Left renal cortex interstitium (tissue), 4 donors: ENCODE data around the gene SHROOM3. TPM values are rescaled to one million over a fixed set of nuclear protein-coding genes. Genes with fewer than 3 reads are reported as not detected.
A peak's percentile ranks its signal among the peaks of the same experiment; 100 is the strongest.

Experiments used
- DNase-seq, 4 donors: peaks; one replicate each; pipeline ENCODE4 v3.0.0-alpha.2; 2013; ENCODE audit warnings: low read depth in 4 of 4, low spot score in 2 of 4, missing footprints in 1 of 4
- polyA plus RNA-seq, 4 donors: library from polyadenylated mRNA; unstranded; fragments of 120-200 nt; gene quantifications; one replicate each; pipeline ENCODE4 v1.2.1, GENCODE V29; 2013; ENCODE audit not compliant: insufficient read length in 4 of 4

Gene SHROOM3
- polyA plus RNA-seq, 4 donors = 31.8 to 45.9 (median 37.8) TPM

- no peak for DNase-seq
Observed at GRCh38 chr4:76795243-76795642, 360.2 kb downstream of the SHROOM3 start.

DNA sequence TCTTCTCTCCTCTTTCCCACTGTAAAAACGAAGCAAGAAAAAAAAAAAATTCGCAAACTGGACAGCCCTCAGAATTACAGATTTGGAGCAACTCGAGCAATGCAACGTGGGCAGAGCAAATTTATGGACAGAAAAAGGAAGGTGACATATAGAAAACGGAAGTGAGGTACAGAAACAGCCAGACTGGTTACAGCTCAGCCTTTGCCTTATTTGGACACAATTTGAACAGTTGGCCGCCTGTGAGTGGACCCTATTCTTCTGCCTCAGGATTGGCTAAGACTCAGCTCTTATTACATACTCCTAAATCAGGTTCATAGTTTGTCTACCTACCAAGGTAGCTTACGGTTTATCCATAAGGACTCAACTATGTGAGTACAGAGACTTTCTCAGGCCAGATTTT lies 364.1 kb downstream of the SHROOM3 start:
- DNase-seq = no peak

GRCh38 chr4:76799718-76800117 lies 364.7 kb downstream of the SHROOM3 start:
- no peak for DNase-seq

DNA sequence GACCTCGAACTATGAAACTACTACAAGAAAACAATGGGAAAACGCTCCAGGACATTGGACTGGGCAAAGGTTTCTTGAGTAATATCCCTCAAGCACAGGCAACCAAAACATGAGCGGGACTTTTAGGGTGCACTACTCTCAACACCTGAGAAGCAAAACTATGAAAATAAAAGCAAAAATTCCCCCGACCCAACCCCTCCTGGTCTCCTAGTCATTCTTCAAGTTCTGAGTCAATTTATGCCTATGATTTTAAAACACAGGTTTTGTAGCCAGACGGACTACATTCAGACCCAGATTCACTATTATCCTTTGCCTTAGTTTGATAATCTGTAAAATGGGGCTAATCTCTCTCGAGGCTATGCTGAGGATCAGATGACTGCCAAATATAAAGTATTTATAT lies 365.9 kb downstream of the SHROOM3 start:
- DNase-seq = no peak

GRCh38 chr4:76801621-76802235 lies 366.7 kb downstream of the SHROOM3 start:
- DNase-seq = no peak

DNA sequence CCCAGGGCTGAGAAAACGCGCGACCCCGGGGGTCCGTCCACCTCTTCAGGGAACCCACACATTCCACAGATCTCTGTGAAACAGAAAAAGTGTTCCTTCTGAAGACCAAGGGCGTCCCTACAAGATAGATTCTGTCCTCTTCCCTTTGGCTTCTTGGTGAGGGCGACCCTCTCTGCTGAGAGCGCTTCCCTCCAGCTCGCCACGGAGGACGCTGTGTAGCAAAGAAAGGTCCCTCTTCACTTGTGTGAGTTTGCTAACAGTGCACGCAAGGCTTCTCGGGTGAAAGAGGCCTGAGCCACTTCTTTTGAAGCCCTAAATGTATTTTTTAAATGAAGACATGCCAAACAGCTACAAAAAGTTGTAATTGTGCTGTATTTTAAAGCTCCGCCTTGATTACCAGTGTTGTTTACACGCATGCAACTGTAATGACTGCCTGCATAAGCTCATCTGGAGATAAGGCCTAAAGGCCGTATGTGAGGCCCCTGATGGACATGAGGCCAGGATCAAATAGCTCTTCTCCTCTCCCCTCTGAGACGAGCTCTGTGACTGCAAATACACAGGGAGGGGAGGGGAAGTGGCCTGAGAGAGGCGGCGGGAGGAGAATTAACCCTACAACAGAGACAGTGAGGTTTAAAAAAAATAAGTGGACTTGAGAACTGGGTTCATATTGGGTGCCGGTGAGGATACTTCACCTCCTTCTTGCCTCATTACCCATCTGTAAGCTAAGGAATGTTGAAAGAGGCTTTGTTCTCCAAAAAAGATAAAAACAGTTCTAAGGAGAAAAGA lies 367.4 kb downstream of the SHROOM3 start:
- peak in 2 of 4 donors; percentile 37 to 50 for DNase-seq

- no peak for DNase-seq
Observed at GRCh38 chr4:76803522-76803921, 368.5 kb downstream of the SHROOM3 start.

DNA sequence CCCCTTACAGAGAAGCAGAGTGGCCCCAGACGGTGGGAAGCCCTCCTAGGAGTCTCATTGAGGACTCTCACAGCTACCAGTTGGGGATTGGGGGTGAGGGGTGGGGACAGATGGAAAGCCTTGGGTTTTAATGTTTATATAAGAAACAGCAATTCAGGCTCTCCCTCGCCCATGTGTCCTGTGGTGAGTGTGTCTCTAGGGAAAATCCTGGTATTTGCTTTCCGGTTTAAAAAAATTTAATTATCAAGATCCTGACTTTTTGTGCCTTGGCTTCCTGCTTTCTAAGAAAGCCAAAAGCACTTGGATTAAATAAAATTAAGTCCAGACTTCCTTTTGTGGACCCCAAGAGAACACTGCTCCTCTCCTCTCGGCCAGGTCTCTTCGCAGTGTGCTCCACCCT lies 369.1 kb downstream of the SHROOM3 start:
- DNase-seq = no peak

DNA sequence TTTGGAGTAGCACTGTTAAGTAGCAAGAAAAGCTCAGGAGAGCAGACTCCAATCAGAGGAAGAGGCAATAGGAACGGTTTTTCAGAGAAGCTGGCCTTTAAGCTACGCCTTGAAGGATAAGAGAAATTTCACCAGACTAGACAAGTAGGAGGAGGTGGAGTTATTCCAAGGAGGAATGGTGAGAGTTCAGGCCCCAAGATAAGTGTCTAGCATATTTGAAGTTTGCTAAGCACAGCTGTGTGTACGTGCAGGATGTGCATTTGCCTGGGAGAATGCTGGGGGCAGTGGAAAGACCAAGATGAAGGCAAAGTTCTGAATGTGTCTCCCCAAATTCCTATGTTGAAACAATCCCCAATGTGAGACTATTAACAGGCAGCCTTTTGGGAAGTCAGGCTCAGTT lies 371.3 kb downstream of the SHROOM3 start:
- no peak for DNase-seq

DNA sequence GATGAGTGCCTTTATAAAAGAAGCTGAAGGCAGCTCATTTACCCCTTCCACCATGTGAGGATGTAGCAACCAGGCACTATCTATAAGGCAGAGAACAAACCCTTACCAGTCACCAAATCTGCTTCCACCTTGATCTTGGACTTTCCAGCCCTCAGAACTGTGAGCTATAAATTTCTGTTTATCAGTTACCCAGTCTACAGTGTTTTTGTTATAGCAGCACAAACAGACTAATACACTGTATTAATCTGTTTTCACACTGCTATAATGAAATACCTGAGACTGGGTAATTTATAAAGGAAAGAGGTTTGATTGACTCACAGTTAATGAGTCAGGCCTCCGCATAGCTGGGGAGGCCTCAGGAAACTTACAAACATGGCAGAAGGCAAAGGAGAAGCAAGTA lies 371.7 kb downstream of the SHROOM3 start:
- DNase-seq = no peak

DNA sequence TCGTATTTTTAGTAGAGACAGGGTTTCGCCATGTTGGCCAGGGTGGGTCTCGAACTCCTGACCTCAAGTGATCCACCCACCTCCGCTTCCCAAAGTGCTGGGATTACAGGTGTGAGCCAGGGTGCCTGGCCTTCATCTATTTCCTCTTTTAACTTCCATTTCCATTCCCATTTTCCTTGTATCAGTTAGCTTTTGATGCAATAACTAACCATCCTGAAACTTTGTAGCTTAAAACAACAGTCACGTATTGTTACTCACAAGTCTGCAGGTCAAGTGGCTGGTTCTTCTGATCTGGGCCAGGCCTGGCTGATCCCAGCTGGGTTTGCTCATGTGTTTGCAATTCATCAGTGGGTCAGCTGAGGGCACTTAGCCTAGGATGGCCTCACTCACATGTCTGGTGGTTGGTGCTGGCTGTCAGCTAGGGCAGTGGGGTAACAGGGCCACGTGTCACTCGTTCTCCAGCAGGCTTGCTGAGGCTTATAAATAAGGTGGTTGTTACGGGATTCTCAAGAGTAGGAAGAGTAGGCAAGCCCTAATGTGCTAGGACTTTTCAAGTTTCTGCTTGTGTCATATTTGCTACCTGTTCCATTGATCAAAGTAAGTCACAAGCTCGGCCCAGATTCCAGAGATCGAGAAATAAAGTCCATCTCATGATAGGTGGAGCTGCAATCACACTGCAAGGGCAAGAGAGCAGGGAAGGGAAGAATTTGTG lies 374.7 kb downstream of the SHROOM3 start:
- DNase-seq = no peak

DNA sequence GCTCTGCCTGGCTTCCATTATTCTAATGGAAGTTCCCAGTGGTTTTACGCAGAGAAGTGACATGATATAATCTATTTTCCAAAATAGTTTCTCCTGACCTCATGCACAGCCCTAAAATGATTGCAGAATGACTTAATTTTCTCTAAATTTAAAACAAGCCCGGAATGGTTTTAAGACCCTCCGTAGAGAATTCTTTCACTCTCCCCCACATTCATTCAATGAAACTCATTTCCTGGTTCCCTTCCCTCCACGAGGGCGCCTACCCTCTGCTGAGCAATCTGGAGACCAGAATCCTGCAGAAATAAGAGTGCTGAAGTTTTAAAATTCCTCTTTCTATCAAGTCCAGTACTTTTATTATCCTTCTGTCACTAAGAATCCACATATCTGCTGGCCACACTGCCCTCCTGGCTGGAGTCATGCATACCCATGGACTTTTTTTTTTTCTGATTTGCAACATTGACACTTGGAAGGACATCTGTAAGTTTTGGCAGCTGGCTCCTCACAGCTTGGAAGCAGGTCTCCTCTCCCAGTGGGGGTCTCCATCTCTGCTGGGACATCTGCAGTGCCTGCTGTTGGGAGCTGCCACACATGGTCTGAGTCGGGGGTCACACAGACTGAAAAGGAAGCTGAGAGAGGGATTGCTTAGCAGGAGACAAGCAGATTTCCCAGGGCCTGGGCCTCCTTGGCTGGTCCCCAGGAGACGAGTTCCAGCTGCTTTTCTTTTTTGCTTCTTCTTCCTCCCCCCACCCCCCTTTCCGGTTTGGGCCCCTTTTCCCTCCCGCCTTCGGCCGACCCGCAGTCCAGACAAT lies 376.8 kb downstream of the SHROOM3 start:
- peak in 1 of 4 donors; percentile 74 for DNase-seq

DNA sequence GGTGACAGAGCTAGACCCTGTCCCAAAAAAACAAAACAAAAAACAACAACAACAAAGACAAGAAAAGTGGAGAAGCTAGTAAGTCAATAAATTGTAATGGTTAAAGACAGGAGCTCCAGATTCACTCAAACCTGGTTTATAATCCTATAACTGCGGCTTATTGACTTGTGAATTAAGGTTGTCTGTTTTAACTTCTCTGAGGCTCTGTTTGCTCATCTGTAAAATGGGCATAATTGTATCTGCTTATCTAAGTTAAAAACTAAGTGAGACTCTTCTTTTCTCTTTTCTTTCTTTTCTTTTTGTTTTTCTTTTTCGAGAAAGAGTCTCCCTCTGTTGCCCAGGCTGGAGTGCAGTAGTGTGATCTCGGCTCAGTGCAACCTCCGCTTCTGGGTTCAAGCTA lies 378.0 kb downstream of the SHROOM3 start:
- DNase-seq = no peak

GRCh38 chr4:76821641-76822040 lies 386.6 kb downstream of the SHROOM3 start:
- no peak for DNase-seq

- DNase-seq = no peak
Observed at GRCh38 chr4:76822303-76822702, 387.3 kb downstream of the SHROOM3 start.

GRCh38 chr4:76823495-76823894 lies 388.5 kb downstream of the SHROOM3 start:
- DNase-seq = peak in 1 of 4 donors; percentile 62

DNA sequence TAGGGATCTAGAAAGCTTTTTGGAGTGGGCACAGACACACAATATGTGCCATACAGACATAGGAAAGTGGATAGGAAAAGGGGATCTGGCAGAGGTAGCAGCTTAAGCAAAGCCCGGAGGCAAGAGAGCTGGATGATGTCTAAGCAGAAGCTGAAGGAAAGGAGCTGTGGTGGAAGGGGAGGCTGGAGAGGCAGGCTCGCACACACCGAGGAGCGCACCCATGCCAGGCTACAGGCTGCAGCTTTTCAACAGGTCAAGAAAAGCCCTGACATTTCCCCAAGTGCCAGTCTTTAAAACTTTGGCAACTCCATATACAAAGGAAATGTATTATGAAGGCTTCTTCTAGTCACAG lies 395.6 kb downstream of the SHROOM3 start:
- no peak for DNase-seq

DNA sequence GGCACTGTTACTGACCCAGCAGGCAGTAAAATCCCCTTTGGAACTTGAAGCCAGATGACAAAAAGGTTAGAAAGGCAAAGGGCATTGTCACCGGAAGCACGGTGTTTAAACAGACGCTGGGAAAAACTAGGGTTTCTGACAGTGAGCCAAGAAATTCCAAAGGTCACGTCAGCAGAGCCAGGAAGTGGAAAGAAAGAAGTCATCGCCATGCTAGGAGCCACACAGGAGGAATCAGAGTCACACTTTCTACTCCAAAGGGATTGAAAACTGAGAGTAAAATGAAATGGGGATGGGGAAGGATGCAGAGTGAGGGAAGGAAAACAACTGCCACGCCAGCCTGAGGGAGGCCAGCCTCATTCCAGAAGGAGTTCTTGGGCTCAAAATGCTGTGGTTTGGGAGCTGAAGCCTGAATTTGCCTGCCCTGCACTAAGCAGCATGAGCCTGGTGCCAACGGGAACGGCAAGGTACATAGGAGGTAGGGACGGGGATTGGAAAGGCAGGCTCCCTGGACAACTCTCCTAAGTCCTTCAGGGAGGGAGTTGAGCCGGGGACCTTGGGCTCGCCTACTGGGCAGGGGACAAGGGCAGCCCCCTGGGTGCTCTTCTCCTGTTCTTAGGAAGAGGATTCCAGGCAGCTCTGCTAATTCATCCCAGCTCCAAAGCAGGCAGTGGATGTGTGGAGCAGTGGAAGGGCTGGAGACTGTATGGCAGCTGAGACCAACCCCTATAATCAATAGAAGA lies 396.1 kb downstream of the SHROOM3 start:
- DNase-seq = peak; percentile 68 to 86 (median 84)

DNA sequence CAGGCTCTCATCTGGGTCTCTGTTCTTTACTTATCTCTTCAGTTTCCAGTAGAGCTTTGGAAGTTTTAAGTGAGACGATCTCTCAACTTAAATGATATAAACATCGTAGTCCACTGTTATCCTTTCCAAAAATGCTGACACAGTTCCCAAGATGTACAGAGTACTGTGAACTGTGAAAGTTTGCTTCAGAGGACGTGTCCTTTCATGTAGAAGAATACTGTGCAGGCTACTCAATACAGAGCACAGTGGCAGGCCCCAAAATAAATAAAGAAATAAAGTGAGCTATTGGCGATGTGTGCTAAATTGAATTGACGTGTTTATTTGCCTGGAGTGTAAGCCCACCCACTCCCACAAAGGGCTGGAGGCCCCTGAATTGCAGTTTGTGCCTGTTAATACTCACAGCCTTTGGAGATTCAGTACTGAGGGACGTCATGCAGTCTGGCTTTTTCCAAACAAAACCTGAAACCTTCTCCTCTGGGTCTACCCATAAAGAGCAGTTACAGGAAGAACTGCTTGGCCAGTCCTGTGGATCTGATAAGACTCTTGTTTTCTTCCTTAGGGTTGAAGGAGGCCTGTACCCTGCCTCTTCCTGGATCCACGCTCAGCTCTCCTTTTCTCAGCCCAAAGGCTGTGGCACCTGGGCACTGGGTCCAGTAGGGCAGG lies 396.8 kb downstream of the SHROOM3 start:
- peak in 1 of 4 donors; percentile 67 for DNase-seq
